ENCODE results near the gene RALGPS2. TPM values are rescaled to one million over a fixed set of nuclear protein-coding genes. Genes with fewer than 3 reads are reported as not detected.

RALGPS2 gene
- total and polyA plus RNA-seq, 12 donors, result 1.4 to 12.8 (median 7.4) TPM

- Histone ChIP-seq H3K27ac (no peak overlapping the region), H3K4me1 (peaks cover 0 to 25% (median 9%) of the 10 kb centered on the region in 9 donors), H3K4me3 (no peak overlapping the region), H3K27me3 (no peaks in the 10 kb centered on the region), H3K36me3 (no peaks in the 10 kb centered on the region), H3K9me3 (no peaks in the 10 kb centered on the region)
- no peak for ATAC-seq
- TF ChIP-seq, protein P1, sequence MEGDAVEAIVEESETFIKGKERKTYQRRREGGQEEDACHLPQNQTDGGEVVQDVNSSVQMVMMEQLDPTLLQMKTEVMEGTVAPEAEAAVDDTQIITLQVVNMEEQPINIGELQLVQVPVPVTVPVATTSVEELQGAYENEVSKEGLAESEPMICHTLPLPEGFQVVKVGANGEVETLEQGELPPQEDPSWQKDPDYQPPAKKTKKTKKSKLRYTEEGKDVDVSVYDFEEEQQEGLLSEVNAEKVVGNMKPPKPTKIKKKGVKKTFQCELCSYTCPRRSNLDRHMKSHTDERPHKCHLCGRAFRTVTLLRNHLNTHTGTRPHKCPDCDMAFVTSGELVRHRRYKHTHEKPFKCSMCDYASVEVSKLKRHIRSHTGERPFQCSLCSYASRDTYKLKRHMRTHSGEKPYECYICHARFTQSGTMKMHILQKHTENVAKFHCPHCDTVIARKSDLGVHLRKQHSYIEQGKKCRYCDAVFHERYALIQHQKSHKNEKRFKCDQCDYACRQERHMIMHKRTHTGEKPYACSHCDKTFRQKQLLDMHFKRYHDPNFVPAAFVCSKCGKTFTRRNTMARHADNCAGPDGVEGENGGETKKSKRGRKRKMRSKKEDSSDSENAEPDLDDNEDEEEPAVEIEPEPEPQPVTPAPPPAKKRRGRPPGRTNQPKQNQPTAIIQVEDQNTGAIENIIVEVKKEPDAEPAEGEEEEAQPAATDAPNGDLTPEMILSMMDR (IDR thresholded peaks at IDR 0.05), result no peak
- WGBS, 2 donors, result 75 to 76% methylated on average over 6 of the region's 6 CpGs
- intact Hi-C loops (cut with DNase I), result no loop called here
- DNase-seq, result no peak
Observed at GRCh38 chr1:178954937-178955336, 229.9 kb downstream of the RALGPS2 start.

- 85 to 95% methylated on average over 1 of the region's 1 CpG for WGBS, 2 donors
- DNase-seq (no peak), ATAC-seq (no peak)
- no peak overlapping the region for H3K27ac ChIP-seq
- H3K4me1 ChIP-seq, result peaks cover 0 to 25% (median 9%) of the 10 kb centered on the region in 9 donors
- H3K27me3 ChIP-seq, result no peaks in the 10 kb centered on the region
- intact Hi-C loops (cut with DNase I), result no loop called here
- H3K4me3 ChIP-seq, result no peak overlapping the region
- H3K36me3 ChIP-seq, result no peaks in the 10 kb centered on the region
- no peaks in the 10 kb centered on the region for H3K9me3 ChIP-seq
- TF ChIP-seq, protein P1 (IDR thresholded peaks at IDR 0.05), result no peak
Observed at GRCh38 chr1:178955391-178955954, 230.4 kb downstream of the RALGPS2 start.

GRCh38 chr1:178958491-178958890 lies 233.4 kb downstream of the RALGPS2 start:
- DNase-seq (no peak), ATAC-seq (no peak)
- H3K27me3 ChIP-seq, result no peaks in the 10 kb centered on the region
- no peak overlapping the region for H3K27ac ChIP-seq
- no peak overlapping the region for H3K4me3 ChIP-seq
- H3K9me3 ChIP-seq, result no peaks in the 10 kb centered on the region
- intact Hi-C loops (cut with DNase I), result no loop called here
- H3K36me3 ChIP-seq, result no peaks in the 10 kb centered on the region
- H3K4me1 ChIP-seq, result peaks cover 0 to 18% (median 6%) of the 10 kb centered on the region in 9 donors
- 94 to 95% methylated on average over 9 of the region's 9 CpGs for WGBS, 2 donors
- TF ChIP-seq, protein P1 (IDR thresholded peaks at IDR 0.05), result no peak

- Histone ChIP-seq H3K27me3 (no peaks in the 10 kb centered on the region), H3K36me3 (no peaks in the 10 kb centered on the region), H3K4me1 (peaks cover 0 to 13% (median 0%) of the 10 kb centered on the region in 9 donors), H3K27ac (no peak overlapping the region), H3K9me3 (peaks cover 0 to 9% (median 0%) of the 10 kb centered on the region in 11 donors), H3K4me3 (no peak overlapping the region)
- intact Hi-C loops (cut with DNase I), result no loop called here
- DNase-seq (no peak), ATAC-seq (no peak)
- TF ChIP-seq, protein P1 (IDR thresholded peaks at IDR 0.05), result no peak
- WGBS, 2 donors, result 90 to 94% methylated on average over 17 of the region's 17 CpGs
Observed at GRCh38 chr1:178959543-178960460, 234.8 kb downstream of the RALGPS2 start.

All from heart right ventricle (tissue), 16 donors.